ENCODE results near the gene TIE1. TPM values are rescaled to one million over a fixed set of nuclear protein-coding genes. Genes with fewer than 3 reads are reported as not detected.

TIE1 gene
- total RNA-seq, 4 donors from 2014 or later, result 15.9 to 27.9 (median 20.7) TPM

- no peaks in the 10 kb centered on the region for H3K36me3 ChIP-seq
- H3K4me3 ChIP-seq, result no peak overlapping the region
- no peak for TF ChIP-seq POLR2A (IDR thresholded peaks at IDR 0.05)
- TF ChIP-seq, protein P1, sequence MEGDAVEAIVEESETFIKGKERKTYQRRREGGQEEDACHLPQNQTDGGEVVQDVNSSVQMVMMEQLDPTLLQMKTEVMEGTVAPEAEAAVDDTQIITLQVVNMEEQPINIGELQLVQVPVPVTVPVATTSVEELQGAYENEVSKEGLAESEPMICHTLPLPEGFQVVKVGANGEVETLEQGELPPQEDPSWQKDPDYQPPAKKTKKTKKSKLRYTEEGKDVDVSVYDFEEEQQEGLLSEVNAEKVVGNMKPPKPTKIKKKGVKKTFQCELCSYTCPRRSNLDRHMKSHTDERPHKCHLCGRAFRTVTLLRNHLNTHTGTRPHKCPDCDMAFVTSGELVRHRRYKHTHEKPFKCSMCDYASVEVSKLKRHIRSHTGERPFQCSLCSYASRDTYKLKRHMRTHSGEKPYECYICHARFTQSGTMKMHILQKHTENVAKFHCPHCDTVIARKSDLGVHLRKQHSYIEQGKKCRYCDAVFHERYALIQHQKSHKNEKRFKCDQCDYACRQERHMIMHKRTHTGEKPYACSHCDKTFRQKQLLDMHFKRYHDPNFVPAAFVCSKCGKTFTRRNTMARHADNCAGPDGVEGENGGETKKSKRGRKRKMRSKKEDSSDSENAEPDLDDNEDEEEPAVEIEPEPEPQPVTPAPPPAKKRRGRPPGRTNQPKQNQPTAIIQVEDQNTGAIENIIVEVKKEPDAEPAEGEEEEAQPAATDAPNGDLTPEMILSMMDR (IDR thresholded peaks at IDR 0.05 in 4 of 5, conservative IDR thresholded peaks at IDR 0.05 in 1 of 5), result no peak
- intact Hi-C loops (cut with DNase I; ENCODE audit: low total_unique reads) (no loop called here), in situ Hi-C loops (cut with MboI; ENCODE audit: low sequenced_read_pairs in 4 of 4) (no loop called here)
- no peak for DNase-seq
- H3K4me1 ChIP-seq, result no peaks in the 10 kb centered on the region
- H3K9me3 ChIP-seq, result no peaks in the 10 kb centered on the region
- no peak overlapping the region for H3K27ac ChIP-seq
- ATAC-seq, result no peak
- no peaks in the 10 kb centered on the region for H3K27me3 ChIP-seq
Observed at GRCh38 chr1:43312663-43313515, 12.1 kb downstream of the TIE1 start.

DNA sequence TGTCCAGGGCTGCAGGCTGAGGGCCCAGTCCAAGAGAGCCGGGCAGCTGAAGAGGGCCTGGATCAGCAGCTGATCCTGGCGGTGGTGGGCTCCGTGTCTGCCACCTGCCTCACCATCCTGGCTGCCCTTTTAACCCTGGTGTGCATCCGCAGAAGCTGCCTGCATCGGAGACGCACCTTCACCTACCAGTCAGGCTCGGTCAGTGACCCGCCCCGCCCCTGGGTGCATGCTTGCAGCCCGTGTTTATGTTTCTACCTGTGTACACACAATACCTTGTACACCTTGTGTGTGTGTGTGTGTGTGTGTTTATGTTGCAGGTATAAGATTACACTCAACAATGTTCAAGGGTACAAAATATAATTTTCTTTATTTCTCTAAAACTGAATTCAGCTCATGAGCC is 13.0 kb downstream of the TIE1 start:
- Histone ChIP-seq H3K9me3 (no peaks in the 10 kb centered on the region), H3K4me1 (no peaks in the 10 kb centered on the region), H3K36me3 (no peaks in the 10 kb centered on the region), H3K27ac (no peak overlapping the region), H3K4me3 (no peak overlapping the region), H3K27me3 (no peaks in the 10 kb centered on the region)
- intact Hi-C loops (cut with DNase I; ENCODE audit: low total_unique reads) (no loop called here), in situ Hi-C loops (cut with MboI; ENCODE audit: low sequenced_read_pairs in 4 of 4) (no loop called here)
- no peak for ATAC-seq
- no peak for TF ChIP-seq POLR2A (IDR thresholded peaks at IDR 0.05)
- TF ChIP-seq, protein P1 (IDR thresholded peaks at IDR 0.05 in 4 of 5, conservative IDR thresholded peaks at IDR 0.05 in 1 of 5), result no peak
- DNase-seq, result no peak

DNA sequence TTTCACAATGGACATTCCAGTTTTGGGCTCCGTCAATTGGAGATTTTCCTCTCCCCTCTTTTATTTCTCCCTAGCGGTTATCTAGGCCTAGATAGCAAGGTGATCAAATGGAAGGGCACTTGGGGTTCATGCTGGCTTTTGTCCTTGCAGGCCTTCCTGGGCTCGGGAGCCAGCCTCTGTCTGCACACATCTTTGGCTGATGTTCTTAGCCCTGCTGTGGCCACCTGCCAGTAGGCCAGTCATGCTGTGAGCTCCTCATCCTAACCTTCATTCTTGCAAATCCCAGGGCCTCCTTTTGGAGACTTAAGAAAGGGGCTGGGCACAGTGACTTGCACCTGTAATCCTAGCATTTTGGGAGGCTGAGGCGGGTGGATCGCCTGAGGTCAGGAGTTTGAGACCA is 13.5 kb downstream of the TIE1 start:
- DNase-seq (no peak), ATAC-seq (no peak)
- no peaks in the 10 kb centered on the region for H3K4me1 ChIP-seq
- in situ Hi-C loops (cut with MboI; ENCODE audit: low sequenced_read_pairs in 4 of 4), result no loop called here
- intact Hi-C loops (cut with DNase I; ENCODE audit: low total_unique reads), result no loop called here
- TF ChIP-seq POLR2A (IDR thresholded peaks at IDR 0.05), result no peak
- TF ChIP-seq, protein P1 (IDR thresholded peaks at IDR 0.05 in 4 of 5, conservative IDR thresholded peaks at IDR 0.05 in 1 of 5), result no peak
- no peak overlapping the region for H3K27ac ChIP-seq
- no peaks in the 10 kb centered on the region for H3K27me3 ChIP-seq
- H3K4me3 ChIP-seq, result no peak overlapping the region
- H3K9me3 ChIP-seq, result no peaks in the 10 kb centered on the region
- H3K36me3 ChIP-seq, result no peaks in the 10 kb centered on the region

- Histone ChIP-seq H3K27me3 (no peaks in the 10 kb centered on the region), H3K4me1 (no peaks in the 10 kb centered on the region), H3K4me3 (no peak overlapping the region), H3K36me3 (no peaks in the 10 kb centered on the region), H3K9me3 (no peaks in the 10 kb centered on the region), H3K27ac (no peak overlapping the region)
- in situ Hi-C loops (cut with MboI; ENCODE audit: low sequenced_read_pairs in 4 of 4) (no loop called here), intact Hi-C loops (cut with DNase I; ENCODE audit: low total_unique reads) (no loop called here)
- TF ChIP-seq, protein P1 (IDR thresholded peaks at IDR 0.05 in 4 of 5, conservative IDR thresholded peaks at IDR 0.05 in 1 of 5), result no peak
- no peak for TF ChIP-seq POLR2A (IDR thresholded peaks at IDR 0.05)
- DNase-seq (no peak), ATAC-seq (no peak)
Observed at GRCh38 chr1:43315481-43315880, 14.7 kb downstream of the TIE1 start.
